Measurements from ENCODE around the gene KCNJ3.
"Not testable (repeated sequence)": the region's sequence is repeated elsewhere in the genome, so short reads cannot be mapped to it uniquely, and the experiment has no call there.

Gene KCNJ3

GRCh38 chr2:154850532-154850931 lies 152.0 kb downstream of the KCNJ3 start:
- no peaks in the 10 kb centered on the region for H3K4me1 ChIP-seq (ENCODE audit: control insufficient read depth, insufficient read depth, low read depth, low read length)
- no peak overlapping the region for H4K8ac ChIP-seq (ENCODE audit: low read length)
- H2AFZ ChIP-seq (ENCODE audit: low read depth, low read length): no peak overlapping the region
- no peak overlapping the region for H4K91ac ChIP-seq (ENCODE audit: low read length)
- H2BK15ac ChIP-seq (ENCODE audit: low read depth, poor library complexity, severe bottlenecking): no peak overlapping the region
- H3K4me2 ChIP-seq (ENCODE audit: low read length, poor library complexity, severe bottlenecking): no peak overlapping the region
- H3K23ac ChIP-seq (ENCODE audit: low read length in 2 of 2): no peak overlapping the region
- no peaks in the 10 kb centered on the region for H3K79me1 ChIP-seq (replicated peaks; ENCODE audit: low read length, poor library complexity, severe bottlenecking)
- H2BK12ac ChIP-seq (ENCODE audit: low read length in 2 of 2): no peak overlapping the region
- H3K4me3 ChIP-seq (ENCODE audit: insufficient read depth in 1 of 2, low read depth in 1 of 2, low read length in 2 of 2): no peak overlapping the region
- no peak overlapping the region for H3K14ac ChIP-seq (ENCODE audit: low read length in 2 of 2)
- no peak overlapping the region for H2BK120ac ChIP-seq (ENCODE audit: low read depth, low read length)
- no peak for DNase-seq
- no peak overlapping the region for H3K18ac ChIP-seq (ENCODE audit: low read depth in 1 of 2, low read length in 2 of 2)
- no peak overlapping the region for H3K9ac ChIP-seq (ENCODE audit: low read length)
- H3K27ac ChIP-seq (ENCODE audit: low read length, poor library complexity, severe bottlenecking): no peak overlapping the region
- no peaks in the 10 kb centered on the region for H3K36me3 ChIP-seq (ENCODE audit: control insufficient read depth in 1 of 2, insufficient read depth in 2 of 2, low read depth in 1 of 2, low read length in 2 of 2)
- H2BK5ac ChIP-seq (ENCODE audit: low read depth, low read length, poor library complexity, severe bottlenecking): no peak overlapping the region
- no peaks in the 10 kb centered on the region for H3K9me3 ChIP-seq (ENCODE audit: control insufficient read depth, low read length)
- H3K27me3 ChIP-seq (ENCODE audit: control insufficient read depth in 1 of 2, insufficient read depth in 1 of 2, low read length in 2 of 2): no peaks in the 10 kb centered on the region
- no peak overlapping the region for H3K4ac ChIP-seq (ENCODE audit: low read depth in 1 of 2, low read length in 2 of 2)
- H2AK5ac ChIP-seq (ENCODE audit: low read length, severe bottlenecking): no peak overlapping the region

- no peak overlapping the region for H3K4me3 ChIP-seq (ENCODE audit: insufficient read depth in 1 of 2, low read depth in 1 of 2, low read length in 2 of 2)
- H3K4ac ChIP-seq (ENCODE audit: low read depth in 1 of 2, low read length in 2 of 2): no peak overlapping the region
- no peak overlapping the region for H2BK120ac ChIP-seq (ENCODE audit: low read depth, low read length)
- no peak overlapping the region for H4K91ac ChIP-seq (ENCODE audit: low read length)
- H3K18ac ChIP-seq (ENCODE audit: low read depth in 1 of 2, low read length in 2 of 2): no peak overlapping the region
- H3K79me1 ChIP-seq (replicated peaks; ENCODE audit: low read length, poor library complexity, severe bottlenecking): no peaks in the 10 kb centered on the region
- H3K4me1 ChIP-seq (ENCODE audit: control insufficient read depth, insufficient read depth, low read depth, low read length): no peaks in the 10 kb centered on the region
- H3K9me3 ChIP-seq (ENCODE audit: control insufficient read depth, low read length): no peaks in the 10 kb centered on the region
- no peak for DNase-seq
- no peak overlapping the region for H3K4me2 ChIP-seq (ENCODE audit: low read length, poor library complexity, severe bottlenecking)
- no peak overlapping the region for H3K27ac ChIP-seq (ENCODE audit: low read length, poor library complexity, severe bottlenecking)
- no peaks in the 10 kb centered on the region for H3K36me3 ChIP-seq (ENCODE audit: control insufficient read depth in 1 of 2, insufficient read depth in 2 of 2, low read depth in 1 of 2, low read length in 2 of 2)
- no peak overlapping the region for H2BK12ac ChIP-seq (ENCODE audit: low read length in 2 of 2)
- WGBS: 100% methylated on average over 2 of the region's 6 CpGs
- no peak overlapping the region for H4K8ac ChIP-seq (ENCODE audit: low read length)
- H3K14ac ChIP-seq (ENCODE audit: low read length in 2 of 2): no peak overlapping the region
- H2BK15ac ChIP-seq (ENCODE audit: low read depth, poor library complexity, severe bottlenecking): no peak overlapping the region
- H3K23ac ChIP-seq (ENCODE audit: low read length in 2 of 2): no peak overlapping the region
- H3K9ac ChIP-seq (ENCODE audit: low read length): no peak overlapping the region
- no peaks in the 10 kb centered on the region for H3K27me3 ChIP-seq (ENCODE audit: control insufficient read depth in 1 of 2, insufficient read depth in 1 of 2, low read length in 2 of 2)
- no peak overlapping the region for H2AFZ ChIP-seq (ENCODE audit: low read depth, low read length)
- no peak overlapping the region for H2BK5ac ChIP-seq (ENCODE audit: low read depth, low read length, poor library complexity, severe bottlenecking)
- H2AK5ac ChIP-seq (ENCODE audit: low read length, severe bottlenecking): no peak overlapping the region
Measured at GRCh38 chr2:154855138-154855537, 156.6 kb downstream of the KCNJ3 start.

GRCh38 chr2:154867151-154867550 lies 168.7 kb downstream of the KCNJ3 start:
- H3K79me1 ChIP-seq (replicated peaks; ENCODE audit: low read length, poor library complexity, severe bottlenecking); DNase-seq; H3K9me3 ChIP-seq (ENCODE audit: control insufficient read depth, low read length); H3K27me3 ChIP-seq (ENCODE audit: control insufficient read depth in 1 of 2, insufficient read depth in 1 of 2, low read length in 2 of 2); H3K4me2 ChIP-seq (ENCODE audit: low read length, poor library complexity, severe bottlenecking); H3K4me1 ChIP-seq (ENCODE audit: control insufficient read depth, insufficient read depth, low read depth, low read length); H3K4ac ChIP-seq (ENCODE audit: low read depth in 1 of 2, low read length in 2 of 2); H3K4me3 ChIP-seq (ENCODE audit: insufficient read depth in 1 of 2, low read depth in 1 of 2, low read length in 2 of 2); H2AK5ac ChIP-seq (ENCODE audit: low read length, severe bottlenecking); H3K18ac ChIP-seq (ENCODE audit: low read depth in 1 of 2, low read length in 2 of 2); H3K27ac ChIP-seq (ENCODE audit: low read length, poor library complexity, severe bottlenecking); H3K36me3 ChIP-seq (ENCODE audit: control insufficient read depth in 1 of 2, insufficient read depth in 2 of 2, low read depth in 1 of 2, low read length in 2 of 2); H4K8ac ChIP-seq (ENCODE audit: low read length); H3K9ac ChIP-seq (ENCODE audit: low read length); H4K91ac ChIP-seq (ENCODE audit: low read length); H2BK120ac ChIP-seq (ENCODE audit: low read depth, low read length); H2BK15ac ChIP-seq (ENCODE audit: low read depth, poor library complexity, severe bottlenecking); H3K14ac ChIP-seq (ENCODE audit: low read length in 2 of 2); H3K23ac ChIP-seq (ENCODE audit: low read length in 2 of 2); H2BK12ac ChIP-seq (ENCODE audit: low read length in 2 of 2); H2BK5ac ChIP-seq (ENCODE audit: low read depth, low read length, poor library complexity, severe bottlenecking); H2AFZ ChIP-seq (ENCODE audit: low read depth, low read length): not testable (repeated sequence)
- WGBS: 77% methylated on average over 4 of the region's 4 CpGs

GRCh38 chr2:154875999-154876398 lies 177.5 kb downstream of the KCNJ3 start:
- Histone ChIP-seq H2BK15ac (ENCODE audit: low read depth, poor library complexity, severe bottlenecking) (no peak overlapping the region), H2AK5ac (ENCODE audit: low read length, severe bottlenecking) (no peak overlapping the region), H3K27me3 (ENCODE audit: control insufficient read depth in 1 of 2, insufficient read depth in 1 of 2, low read length in 2 of 2) (no peaks in the 10 kb centered on the region), H2BK5ac (ENCODE audit: low read depth, low read length, poor library complexity, severe bottlenecking) (no peak overlapping the region), H3K27ac (ENCODE audit: low read length, poor library complexity, severe bottlenecking) (no peak overlapping the region), H3K4me2 (ENCODE audit: low read length, poor library complexity, severe bottlenecking) (no peak overlapping the region), H2BK120ac (ENCODE audit: low read depth, low read length) (no peak overlapping the region), H4K91ac (ENCODE audit: low read length) (no peak overlapping the region), H3K18ac (ENCODE audit: low read depth in 1 of 2, low read length in 2 of 2) (no peak overlapping the region), H4K8ac (ENCODE audit: low read length) (no peak overlapping the region), H3K14ac (ENCODE audit: low read length in 2 of 2) (no peak overlapping the region), H2BK12ac (ENCODE audit: low read length in 2 of 2) (no peak overlapping the region), H3K36me3 (ENCODE audit: control insufficient read depth in 1 of 2, insufficient read depth in 2 of 2, low read depth in 1 of 2, low read length in 2 of 2) (no peaks in the 10 kb centered on the region), H3K23ac (ENCODE audit: low read length in 2 of 2) (no peak overlapping the region), H3K79me1 (replicated peaks; ENCODE audit: low read length, poor library complexity, severe bottlenecking) (no peaks in the 10 kb centered on the region), H3K9me3 (ENCODE audit: control insufficient read depth, low read length) (no peaks in the 10 kb centered on the region), H3K9ac (ENCODE audit: low read length) (no peak overlapping the region), H2AFZ (ENCODE audit: low read depth, low read length) (no peak overlapping the region), H3K4ac (ENCODE audit: low read depth in 1 of 2, low read length in 2 of 2) (no peak overlapping the region), H3K4me1 (ENCODE audit: control insufficient read depth, insufficient read depth, low read depth, low read length) (no peaks in the 10 kb centered on the region), H3K4me3 (ENCODE audit: insufficient read depth in 1 of 2, low read depth in 1 of 2, low read length in 2 of 2) (no peak overlapping the region)
- WGBS: no CpG with 5 or more reads among the region's 2 CpGs
- no peak for DNase-seq

All from mesenchymal stem cell (in vitro differentiated cells and primary cell).